GM12873 (cell line): ENCODE results near the gene SMTN.

Experiments
- TF ChIP-seq, protein P1 (sequence below): IDR thresholded peaks from 2 replicates; pipeline ENCODE4 v1.5.1; 2012; ENCODE audit warnings: low read depth, mild to moderate bottlenecking, moderate library complexity, low read length, control low read depth; ENCODE audit not compliant: insufficient read depth; ENCODE audit errors: missing control alignments

SMTN gene

DNA sequence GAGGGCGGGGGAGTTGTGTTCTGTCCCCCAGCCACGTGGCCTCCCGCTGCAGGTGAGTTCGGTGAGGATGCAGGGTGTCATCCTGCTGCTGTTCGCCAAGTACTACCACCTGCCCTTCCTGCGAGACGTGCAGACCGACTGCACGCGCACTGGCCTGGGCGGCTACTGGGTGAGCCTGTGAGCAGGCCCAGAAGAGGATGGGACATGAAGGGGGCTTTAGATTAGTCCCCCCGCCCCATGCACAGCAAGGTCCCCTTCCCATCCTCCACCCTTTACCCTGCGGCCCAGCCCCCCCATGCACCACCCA is 45.7 kb downstream of the SMTN start:
- TF ChIP-seq, protein P1, sequence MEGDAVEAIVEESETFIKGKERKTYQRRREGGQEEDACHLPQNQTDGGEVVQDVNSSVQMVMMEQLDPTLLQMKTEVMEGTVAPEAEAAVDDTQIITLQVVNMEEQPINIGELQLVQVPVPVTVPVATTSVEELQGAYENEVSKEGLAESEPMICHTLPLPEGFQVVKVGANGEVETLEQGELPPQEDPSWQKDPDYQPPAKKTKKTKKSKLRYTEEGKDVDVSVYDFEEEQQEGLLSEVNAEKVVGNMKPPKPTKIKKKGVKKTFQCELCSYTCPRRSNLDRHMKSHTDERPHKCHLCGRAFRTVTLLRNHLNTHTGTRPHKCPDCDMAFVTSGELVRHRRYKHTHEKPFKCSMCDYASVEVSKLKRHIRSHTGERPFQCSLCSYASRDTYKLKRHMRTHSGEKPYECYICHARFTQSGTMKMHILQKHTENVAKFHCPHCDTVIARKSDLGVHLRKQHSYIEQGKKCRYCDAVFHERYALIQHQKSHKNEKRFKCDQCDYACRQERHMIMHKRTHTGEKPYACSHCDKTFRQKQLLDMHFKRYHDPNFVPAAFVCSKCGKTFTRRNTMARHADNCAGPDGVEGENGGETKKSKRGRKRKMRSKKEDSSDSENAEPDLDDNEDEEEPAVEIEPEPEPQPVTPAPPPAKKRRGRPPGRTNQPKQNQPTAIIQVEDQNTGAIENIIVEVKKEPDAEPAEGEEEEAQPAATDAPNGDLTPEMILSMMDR = no peak

DNA sequence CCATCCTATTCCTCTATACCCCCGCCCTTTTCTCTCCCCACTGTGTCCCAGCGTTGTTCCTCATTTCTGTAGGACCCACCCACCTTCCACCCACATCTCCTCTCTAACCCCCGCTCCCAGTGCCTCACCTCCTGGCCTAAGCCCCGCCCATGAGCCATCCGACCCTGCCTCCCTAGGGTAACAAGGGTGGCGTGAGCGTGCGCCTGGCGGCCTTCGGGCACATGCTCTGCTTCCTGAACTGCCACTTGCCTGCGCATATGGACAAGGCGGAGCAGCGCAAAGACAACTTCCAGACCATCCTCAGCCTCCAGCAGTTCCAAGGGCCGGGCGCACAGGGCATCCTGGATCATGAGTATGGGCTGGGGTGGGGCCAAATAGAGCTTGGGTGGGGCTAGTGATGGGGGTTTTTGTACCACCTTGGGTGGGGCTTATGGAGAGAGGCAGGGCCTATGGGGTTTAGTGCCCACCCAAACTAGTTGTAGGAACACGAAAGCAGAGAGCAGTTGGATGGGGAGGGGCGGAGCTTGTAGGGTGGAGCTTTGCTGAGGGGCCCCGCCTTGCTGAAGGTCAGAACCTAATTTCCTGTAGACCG is 46.2 kb downstream of the SMTN start:
- TF ChIP-seq, protein P1 = no peak

DNA sequence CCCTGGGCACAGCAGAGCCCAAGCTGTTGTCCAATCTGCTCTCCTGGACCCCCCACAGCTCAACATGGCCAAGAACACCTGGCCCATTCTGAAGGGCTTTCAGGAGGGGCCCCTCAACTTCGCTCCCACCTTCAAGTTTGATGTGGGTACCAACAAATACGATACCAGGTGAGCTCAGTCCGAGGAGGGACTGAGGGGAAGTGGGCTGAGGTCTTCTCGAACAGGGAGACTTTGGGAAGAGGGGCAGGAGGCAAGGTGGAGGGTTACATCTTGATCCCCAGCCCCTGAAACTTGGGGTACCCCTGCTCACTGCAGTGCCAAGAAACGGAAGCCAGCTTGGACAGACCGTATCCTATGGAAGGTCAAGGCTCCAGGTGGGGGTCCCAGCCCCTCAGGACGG is 47.0 kb downstream of the SMTN start:
- TF ChIP-seq, protein P1 = no peak

DNA sequence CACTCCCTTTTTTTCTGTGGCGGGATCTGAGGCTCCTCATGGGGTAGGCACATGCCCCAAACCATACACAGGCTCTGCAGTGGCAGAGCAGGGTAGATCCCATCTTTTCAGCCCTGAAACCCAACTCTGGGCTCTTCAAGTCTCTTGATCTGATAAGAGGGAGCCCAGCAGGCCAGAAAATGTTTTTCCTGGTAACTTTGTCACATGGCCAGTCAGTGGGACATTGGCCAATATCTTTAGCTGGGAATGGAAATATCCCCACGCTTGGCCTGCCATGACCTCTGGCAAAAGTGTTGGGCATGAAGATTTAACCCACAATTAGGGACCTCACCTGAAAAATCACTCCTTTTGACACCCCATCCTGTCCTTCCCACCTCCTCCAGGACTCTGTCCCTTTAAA is 49.8 kb downstream of the SMTN start:
- TF ChIP-seq, protein P1 = no peak

DNA sequence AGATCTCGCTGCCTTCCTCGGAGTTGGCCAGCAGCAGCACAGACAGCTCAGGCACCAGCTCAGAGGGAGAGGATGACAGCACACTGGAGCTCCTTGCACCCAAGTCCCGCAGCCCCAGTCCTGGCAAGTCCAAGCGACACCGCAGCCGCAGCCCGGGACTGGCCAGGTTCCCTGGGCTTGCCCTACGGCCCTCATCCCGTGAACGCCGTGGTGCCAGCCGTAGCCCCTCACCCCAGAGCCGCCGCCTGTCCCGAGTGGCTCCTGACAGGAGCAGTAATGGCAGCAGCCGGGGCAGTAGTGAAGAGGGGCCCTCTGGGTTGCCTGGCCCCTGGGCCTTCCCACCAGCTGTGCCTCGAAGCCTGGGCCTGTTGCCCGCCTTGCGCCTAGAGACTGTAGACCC is 52.8 kb downstream of the SMTN start:
- TF ChIP-seq, protein P1 = no peak

DNA sequence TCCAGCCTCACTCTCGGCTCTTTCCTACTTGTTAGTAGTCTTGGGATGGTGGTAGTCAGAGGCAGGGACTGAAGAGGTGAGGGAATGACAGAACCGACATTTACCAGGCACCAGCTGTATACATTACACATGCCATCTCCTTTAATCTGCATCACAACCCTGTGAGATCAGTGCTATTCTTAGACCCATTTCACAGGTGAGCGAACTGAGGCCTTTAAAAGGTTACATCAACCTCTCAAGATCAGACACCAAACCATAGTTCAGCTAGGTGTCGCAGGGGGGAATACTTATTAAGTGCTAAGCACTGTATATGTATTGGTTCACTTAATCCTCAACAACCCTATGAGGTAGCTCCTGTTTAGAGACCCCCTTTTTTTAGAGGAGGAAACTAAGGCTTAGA is 53.6 kb downstream of the SMTN start:
- TF ChIP-seq, protein P1 = no peak

DNA sequence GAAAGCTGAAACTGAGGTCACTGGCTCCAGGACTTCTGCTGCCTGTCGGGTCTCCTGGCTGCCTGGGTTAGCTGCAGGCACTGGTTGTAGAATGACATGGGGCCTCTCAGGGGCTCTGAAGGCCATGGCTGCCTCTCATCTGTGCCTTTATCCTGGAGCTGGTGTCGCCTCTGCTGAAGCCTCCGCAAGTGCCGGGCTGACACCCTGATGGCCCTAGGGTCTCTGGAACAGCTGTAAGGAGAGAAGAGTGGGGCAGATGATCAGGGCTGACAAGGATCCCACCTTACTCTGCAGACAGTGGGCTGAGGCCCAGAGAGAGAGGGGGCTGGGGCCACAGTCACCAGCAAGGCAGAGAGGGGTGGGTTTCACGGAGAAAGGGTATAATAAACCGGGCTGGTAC is 54.6 kb downstream of the SMTN start:
- TF ChIP-seq, protein P1 = no peak

DNA sequence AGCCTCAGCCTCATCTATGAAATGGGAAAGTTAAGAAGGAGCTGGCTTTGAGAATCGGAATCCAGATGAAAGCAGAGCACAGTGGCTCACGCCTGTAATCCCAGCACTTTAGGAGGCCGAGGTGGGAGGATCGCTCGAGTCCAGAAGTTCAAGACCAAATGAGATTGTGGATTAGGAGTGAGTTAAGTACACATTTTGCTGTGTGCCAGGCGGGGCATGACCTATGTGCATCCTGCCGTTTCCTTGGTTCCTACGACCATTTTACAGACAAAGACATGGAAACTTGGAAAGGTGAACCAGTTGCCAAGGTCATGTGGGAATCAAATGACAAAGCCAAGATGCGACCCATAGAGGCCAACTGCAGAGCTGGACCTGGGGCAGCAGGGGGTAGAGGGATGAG is 55.0 kb downstream of the SMTN start:
- TF ChIP-seq, protein P1 = no peak
